K562 (cell line): ENCODE results near the gene GUCY1A1.

Source experiments
- MCM2 ChIP-seq: fragments of 450-650 bp; IDR thresholded peaks from 2 replicates; pipeline ENCODE4 v1.6.1; 2017; ENCODE audit warnings: low read depth, mild to moderate bottlenecking
- NFYB ChIP-seq: IDR thresholded peaks from 2 replicates; pipeline ENCODE4 v1.6.1; 2011; ENCODE audit warnings: mild to moderate bottlenecking, moderate library complexity; ENCODE audit not compliant: insufficient read length; ENCODE audit errors: extremely low read depth
- NR3C1 ChIP-seq: sonication (generic); formaldehyde crosslinking; IDR thresholded peaks from 2 replicates; pipeline ENCODE4 v1.8.1; 2022; ENCODE audit warnings: missing genetic modification reagents
- PCBP2 ChIP-seq: fragments of 200-400 bp; formaldehyde crosslinking; IDR thresholded peaks from 2 replicates; pipeline ENCODE4 v1.6.1; 2018; ENCODE audit warnings: low read length, low read depth, mild to moderate bottlenecking, moderate library complexity; ENCODE audit not compliant: poor library complexity, severe bottlenecking
- POLR2A ChIP-seq: fragments of 450-650 bp; conservative IDR thresholded peaks from 2 replicates; pipeline ENCODE4 v1.6.1; 2016
- RAD21 ChIP-seq, 2 experiments: fragments of 250-450 bp in 1 of 2; fragments of 450-650 bp in 1 of 2; sonication (Bioruptor Pico) in 1 of 2; formaldehyde crosslinking in 1 of 2; IDR thresholded peaks in 1 of 2; conservative IDR thresholded peaks in 1 of 2; 2 replicates each; pipeline versions ENCODE4 v1.4.0 to v1.8.0; 2020 to 2022; ENCODE audit warnings: mild to moderate bottlenecking in 2 of 2, moderate library complexity in 1 of 2
- ZNF324 ChIP-seq: fragments of 250-450 bp; sonication (Bioruptor Pico); IDR thresholded peaks from 2 replicates; pipeline ENCODE4 v1.4.0; 2020; ENCODE audit warnings: mild to moderate bottlenecking

DNA sequence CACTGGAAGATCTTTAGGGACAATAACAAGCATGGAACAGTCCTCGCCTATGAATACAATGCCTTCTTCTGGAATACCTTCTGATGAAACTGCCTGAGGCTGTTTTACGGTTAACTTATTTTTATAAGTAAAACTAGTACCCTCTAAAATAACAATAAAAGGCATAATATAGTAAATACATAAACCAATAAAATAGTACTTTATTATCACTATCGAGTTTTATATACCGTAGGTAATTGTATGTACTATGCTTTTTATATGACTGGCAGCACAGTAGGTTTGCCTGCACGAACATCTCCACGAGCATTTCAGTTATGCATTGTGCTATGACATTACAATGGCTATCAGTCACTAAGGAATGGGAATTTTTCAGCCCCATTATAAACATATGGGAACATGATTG, 8.0 kb downstream of the GUCY1A1 start:
- TF ChIP-seq NFYB (no peak), PCBP2 (no peak), MCM2 (no peak), NR3C1 (CRISPR knock-in tag) (no peak), POLR2A (no peak), ZNF324 (CRISPR knock-in tag) (no peak), RAD21 (CRISPR knock-in tag; conservative IDR thresholded peaks at IDR 0.05 in 1 of 2, IDR thresholded peaks at IDR 0.05 in 1 of 2) (no peak)
